Head of caudate nucleus (tissue), 42 donors: Measurements from ENCODE around the gene ACTN1.

Experiments
- DNase-seq, 42 donors: peaks; one replicate each; pipeline versions ENCODE4 v3.0.0 to v3.0.0-alpha.2; 2020 to 2021; ENCODE audit warnings: mixed read lengths in 7 of 42
- intact Hi-C: fragments of 100-400 bp; cut with DNase I; formaldehyde crosslinking; loops from one replicate; pipeline ENCODE4 v1.15.0; 2022

The ACTN1 gene

DNA sequence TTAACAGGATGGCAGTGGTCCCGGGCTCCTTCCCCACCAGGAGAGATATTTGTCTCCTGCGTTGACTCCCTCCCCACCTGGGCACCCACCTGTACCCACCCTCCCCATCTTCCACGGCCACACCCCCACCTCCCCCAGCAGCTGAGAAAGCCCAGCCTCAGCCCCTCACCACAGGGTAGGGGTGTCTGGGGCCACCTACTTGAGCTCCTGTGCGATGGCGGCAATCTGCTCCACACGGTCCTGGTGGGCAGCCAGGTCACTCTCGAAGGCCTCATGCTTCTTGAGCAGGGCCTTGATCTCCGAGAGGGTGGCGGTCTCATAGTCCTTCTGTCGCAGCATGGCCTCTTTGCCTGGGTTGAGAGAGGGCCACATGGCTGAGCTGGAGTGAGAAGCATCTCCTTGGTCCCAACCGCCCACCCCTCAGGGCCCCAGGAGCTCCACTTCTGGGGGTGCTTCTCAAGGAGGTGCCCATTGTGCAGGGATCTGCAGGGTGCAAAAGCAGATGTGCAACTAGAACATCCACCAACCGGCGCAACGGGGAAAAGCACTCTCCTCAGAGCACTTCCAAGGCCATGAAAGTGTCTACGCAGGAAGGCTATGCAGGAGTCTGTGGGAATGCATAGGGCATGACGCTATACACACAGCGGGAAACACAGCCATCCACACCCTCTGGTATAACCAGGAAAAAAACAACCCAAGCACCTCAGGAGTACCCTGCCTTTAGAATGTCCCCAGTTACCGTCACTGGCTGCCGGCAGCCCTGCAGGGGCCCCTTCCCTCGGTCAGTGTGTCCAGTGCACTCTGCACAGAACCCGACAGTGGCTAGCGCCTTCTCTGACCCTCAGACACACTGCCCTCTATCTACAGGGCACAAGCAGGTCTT, 93.6 kb downstream of the ACTN1 start:
- DNase-seq: no peak

DNA sequence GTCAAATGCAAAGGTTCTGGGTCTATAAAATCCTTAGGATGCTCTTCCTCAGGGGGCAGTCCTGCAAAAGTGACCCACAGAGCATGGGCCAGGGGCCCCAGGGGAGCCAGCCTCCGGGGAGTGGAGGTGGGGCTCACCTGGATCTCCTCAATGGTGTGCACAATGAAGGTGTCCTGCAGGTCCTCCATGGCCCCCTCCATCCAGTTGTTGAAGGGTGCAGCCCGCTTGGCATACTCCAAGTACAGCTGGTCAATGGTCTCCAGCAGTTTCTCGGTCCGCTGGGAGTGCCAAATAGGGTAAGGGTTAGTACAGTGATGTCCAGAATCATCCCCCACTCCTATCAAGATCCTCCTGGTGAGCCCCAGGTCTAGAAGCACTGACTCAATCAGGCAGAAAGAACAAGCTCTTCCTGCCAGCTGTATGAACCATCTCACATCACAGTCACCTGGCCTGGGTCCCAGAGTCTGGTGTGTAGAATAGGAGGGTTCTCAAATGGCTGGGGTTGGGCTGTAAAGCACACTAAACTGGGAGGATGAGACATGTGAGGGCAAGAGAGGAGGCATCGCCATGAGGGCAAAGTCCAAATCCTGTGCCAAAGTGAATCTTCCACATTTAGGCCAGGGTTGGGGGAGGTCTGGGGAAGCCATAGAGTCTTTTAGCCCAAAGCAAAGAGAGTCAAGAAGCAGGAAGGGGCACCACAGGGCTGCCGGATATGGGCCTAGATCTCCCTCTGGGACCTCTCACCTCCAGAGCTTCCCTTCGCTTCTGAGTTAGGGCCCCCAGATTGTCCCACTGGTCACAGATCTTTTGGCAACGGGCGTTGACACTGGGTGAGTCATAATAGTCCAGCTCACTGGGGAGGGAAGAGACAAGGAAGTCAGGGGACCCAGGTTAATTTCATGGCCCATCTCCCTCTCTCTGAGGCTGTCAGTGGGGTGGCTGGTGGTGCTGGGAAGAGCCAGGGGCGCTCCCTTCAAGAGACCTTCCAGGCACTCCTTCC, 94.8 kb downstream of the ACTN1 start:
- DNase-seq: no peak
- intact Hi-C loops: no loop called here

More for the DNA sequence above, 93.6 kb downstream of the ACTN1 start:
- intact Hi-C loops: no loop called here

DNA sequence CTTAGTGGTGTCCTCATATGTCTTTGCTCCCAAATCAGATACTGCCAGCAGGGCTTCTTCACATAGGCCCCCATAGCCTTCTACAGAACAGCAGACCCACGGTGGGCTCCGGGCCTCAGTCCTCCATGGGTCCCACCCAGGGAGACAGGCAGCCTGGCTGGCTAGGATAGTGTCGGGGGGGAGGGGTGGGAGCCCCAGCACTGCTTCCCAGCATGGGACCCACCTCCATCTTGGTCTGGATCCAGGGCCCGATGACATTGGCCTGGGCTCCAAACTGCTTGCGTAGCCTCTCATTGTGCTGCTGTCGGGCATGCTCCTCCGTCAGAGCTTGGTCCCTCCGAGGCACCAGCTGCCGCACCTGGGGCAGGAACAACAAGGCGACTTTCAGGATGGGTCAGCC, 96.9 kb downstream of the ACTN1 start:
- intact Hi-C loops: no loop called here
- DNase-seq: no peak

DNA sequence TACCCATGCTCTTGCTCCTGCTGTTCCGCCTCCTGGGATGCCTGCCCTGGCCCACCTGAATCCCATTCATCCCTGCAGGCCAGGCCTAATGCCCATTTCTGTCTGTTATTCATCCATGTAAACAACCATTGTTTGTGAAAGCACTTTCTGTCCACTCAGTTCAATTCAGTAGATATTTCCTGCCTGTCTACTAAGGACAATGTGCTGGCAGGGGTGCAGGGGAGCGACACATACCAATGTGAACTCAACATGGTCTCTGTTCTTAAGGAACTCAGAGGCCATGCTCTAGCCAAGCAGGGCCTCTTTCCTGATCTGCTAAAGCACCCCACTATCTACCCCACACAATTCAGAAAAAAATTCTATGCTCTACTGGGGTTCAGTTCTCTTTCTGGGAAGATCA, 97.7 kb downstream of the ACTN1 start:
- no peak for DNase-seq
- intact Hi-C loops: no loop called here

DNA sequence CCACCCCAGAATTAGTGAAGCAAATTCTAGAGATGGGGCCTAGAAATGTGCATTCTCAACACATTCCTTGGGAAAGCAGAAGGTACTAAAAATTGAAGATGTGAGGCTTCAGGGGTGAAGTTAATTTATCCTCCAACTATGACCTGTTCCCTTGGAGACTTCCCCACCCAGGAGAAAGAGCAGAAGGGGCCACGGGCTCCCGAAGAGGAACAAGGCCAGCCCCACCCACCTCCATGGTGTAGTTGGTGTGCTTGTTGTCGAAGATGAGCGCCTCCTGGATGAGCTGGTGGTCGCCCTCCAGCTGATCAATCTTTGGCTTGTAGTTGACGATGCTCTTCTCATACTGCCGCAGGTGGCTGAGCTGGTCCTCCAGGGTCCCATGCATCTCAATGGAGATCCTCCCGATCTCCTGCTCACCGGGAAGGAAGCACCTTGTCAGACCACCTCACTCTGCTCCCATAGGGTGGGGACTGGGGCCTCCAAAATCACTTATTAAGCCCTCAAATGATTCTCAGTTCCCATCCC, 98.5 kb downstream of the ACTN1 start:
- intact Hi-C loops: no loop called here
- DNase-seq: peak in 1 of 42 donors; percentile 0

DNA sequence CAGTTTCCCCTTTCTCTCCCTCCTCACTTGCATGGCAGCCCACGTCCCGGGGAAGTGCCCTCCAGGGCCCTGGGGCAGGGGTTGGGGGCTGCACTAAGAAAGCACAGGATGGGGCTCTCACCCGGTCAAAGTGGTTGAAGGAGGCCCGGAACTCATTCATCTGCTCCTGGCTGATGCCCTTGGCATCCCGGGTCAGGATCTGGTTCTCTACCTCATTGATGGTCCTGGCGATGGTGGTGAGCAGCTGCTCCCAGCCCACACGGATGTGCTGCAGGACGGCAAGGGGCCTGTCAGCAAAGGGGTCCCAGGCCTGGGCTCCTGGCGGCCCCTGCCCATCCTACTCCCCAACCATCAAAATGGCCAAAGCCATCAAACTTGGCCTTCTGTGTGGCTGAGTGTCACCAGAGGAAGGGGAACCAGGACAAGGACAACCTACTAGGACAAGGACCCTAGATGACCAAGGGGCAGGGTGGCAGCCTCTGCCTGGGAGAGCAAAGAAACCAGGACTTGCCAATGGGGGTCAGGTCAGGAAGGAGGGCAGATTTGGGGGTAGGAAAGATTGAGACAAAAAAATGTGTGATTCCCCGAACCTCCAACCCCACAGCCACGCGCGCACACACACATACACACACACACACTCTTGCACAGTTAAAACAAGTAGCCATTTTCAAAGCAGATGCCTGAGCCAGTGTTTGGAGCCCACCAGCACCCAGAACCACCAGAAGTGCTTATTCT, 99.1 kb downstream of the ACTN1 start:
- intact Hi-C loops: no loop called here
- DNase-seq: no peak

DNA sequence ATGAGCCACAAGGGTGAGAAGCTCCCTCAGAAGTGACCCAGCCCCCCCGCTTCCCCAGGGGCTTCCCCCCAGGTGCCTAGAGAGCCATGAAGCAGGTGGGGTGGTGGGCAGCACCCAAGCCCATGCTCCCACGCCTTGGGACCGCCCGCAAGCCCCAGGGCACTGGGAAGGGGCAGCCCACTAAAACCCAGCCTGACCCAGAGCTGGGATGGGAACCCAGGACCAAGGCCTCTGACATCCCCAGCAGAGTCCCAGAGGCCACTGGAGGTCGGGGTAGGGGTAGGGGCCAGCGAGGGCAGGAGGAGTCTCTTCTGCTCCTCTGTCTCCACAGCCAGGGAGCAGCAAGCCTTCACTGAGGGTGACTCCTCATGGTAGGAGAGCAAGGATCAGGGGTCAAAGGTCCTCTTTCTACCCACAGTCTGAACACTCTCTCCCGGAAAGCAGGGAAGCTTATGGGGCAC, 99.8 kb downstream of the ACTN1 start:
- intact Hi-C loops: no loop called here
- no peak for DNase-seq

DNA sequence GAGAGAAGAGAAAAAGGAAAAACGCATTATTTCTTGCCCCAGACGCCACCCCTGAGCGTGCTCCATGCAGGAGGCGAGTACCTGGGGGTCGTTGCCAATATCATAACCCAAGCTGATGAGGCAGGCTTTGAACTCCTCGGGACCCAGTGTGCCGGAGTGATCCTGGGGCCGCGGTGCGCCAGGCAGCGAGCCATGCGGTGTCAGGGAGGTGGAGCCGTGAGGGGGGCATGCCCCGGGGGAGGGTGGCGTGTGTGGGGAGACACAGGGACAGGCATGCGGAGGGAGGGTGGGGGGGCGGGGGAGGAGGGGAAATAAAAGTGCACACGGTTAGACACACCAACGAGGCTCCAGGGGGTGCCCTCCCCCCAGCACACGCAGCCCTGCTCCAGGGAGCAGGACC, 100.2 kb downstream of the ACTN1 start:
- intact Hi-C loops: no loop called here
- DNase-seq: peak in 5 of 42 donors; percentile 17 to 44 (median 35)

DNA sequence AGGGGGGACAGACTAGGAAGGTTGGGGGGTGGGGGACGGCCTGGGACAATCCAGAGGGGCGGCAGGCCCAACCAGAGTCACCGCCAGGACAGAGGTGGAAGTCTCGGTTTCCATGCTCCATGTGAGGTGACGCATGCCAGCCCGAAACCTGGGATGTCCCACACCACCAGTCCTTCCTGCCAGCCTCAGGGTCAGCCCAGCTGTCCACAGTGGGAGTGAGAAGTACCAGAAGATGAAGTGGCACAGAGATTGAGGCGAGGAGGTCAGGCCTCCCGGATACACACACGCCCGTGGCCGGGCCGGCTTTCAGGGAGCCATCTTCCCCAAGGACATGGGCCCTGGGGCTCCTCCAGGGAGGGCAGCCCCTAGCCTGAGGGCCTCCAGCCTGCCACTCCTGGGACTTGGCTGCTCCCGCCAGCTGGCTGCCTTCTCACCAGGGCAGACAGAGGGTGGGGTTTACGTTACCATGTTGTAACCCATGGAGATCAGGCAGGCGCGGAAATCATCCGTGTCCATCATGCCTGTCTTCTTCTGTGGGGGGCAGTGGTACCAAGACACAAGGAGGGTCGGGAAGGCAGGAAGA, 101.0 kb downstream of the ACTN1 start:
- peak in 1 of 42 donors; percentile 8 for DNase-seq
- intact Hi-C loops: no loop called here

DNA sequence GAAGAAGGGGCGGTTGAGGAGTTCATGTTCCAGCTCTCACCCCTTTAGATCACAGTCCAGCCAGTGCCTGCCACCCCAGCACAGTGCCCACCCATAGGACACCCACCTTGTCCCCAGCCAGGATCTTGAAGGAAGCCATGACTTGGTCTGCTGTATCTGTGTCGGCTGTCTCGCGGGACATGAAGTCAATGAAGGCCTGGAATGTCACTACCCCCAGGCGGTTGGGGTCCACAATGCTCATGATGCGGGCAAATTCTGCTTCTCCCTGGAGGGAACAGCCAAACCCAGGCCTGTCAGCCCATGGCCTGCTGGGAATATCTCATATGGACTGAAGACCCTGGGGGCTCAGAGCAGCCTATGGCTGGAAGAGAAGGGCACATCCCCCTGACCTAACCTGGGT, 102.1 kb downstream of the ACTN1 start:
- intact Hi-C loops: no loop called here
- peak in 1 of 42 donors; percentile 6 for DNase-seq

DNA sequence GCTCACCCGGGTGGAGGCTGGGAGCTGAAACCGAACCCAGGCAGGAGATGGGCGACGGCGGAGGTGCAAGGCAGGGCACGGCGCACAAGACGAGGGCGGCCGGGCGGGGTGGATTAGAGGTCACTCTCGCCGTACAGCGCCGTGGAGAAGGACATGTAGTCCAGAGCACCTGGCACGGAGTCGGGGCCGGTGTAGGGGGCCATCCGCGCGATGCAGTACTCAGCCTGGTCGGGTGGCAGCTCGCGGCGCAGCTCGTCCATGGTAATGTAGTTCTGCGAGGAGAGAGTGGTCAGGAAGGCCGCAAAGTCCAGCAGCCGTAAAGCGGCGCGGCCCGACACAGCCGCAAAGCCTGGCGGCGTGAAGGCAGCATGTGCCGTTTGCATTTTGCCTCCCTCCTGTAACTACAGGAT, 104.4 kb downstream of the ACTN1 start:
- DNase-seq: peak in 3 of 42 donors; percentile 16 to 50 (median 41)
- intact Hi-C loops: no loop called here

DNA sequence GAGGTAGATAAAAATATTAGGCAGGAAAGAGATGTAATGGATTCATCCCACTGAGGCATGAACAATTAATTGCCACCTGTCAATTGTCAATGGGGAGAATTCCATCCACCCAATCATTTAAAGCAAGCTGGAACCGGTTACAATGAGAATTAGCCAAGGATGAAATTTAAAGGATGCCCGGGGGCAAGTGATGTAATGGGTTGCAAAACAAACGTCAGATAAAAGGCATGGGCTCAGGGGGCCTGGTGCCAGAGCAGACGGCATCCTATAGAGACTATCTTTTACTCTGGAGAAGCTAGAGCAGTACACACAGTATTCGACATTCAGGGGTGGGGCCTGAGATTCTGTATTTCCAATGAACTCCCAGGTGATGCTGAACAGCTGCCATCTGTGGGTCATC, 105.7 kb downstream of the ACTN1 start:
- intact Hi-C loops: no loop called here
- DNase-seq: peak in 1 of 42 donors; percentile 4

DNA sequence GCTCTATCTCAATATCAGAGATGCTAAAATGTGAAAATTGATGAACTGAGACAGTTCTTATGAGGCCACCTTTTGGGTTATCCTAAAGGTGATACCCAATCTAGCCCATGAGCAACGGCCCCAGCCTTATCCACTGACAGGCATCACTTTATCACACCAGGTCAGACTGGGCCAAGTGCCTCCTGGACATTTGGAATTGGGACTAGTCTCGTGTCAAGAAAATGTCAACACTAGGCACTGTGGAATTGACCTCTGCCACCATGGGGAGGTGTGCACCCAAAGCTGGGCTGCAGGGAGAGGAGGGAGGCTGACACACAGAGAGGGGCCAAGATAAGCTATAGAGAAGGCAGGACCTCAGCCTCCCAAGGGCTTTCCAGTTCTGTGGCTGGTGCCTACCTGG, 107.7 kb downstream of the ACTN1 start:
- intact Hi-C loops: no loop called here
- DNase-seq: no peak

DNA sequence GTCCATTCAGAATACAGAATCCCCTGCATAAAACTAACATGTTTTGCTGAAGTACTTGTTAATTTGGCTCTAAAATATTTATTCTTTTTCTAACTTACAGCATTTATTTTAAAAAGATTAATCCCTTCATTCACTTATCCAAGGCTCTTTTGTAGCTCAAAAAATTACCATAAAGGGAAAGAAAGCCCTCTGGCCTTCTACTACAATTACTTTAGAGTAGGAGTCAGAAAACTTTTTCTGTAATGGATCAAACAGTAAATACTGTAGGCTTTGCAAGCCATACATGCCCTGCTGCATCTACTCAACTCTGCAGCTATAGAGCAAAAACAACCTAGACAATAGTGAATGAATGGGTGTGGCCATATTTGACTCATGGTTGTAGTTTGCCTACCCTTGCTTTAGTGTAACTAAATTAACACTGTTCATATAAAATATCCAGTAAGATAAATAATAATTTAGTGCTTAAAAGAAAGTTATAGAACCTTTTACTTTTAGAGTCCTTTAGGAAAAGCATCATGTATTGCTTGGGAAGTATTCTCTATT, 112.0 kb downstream of the ACTN1 start:
- DNase-seq: no peak
- intact Hi-C loops: no loop called here

DNA sequence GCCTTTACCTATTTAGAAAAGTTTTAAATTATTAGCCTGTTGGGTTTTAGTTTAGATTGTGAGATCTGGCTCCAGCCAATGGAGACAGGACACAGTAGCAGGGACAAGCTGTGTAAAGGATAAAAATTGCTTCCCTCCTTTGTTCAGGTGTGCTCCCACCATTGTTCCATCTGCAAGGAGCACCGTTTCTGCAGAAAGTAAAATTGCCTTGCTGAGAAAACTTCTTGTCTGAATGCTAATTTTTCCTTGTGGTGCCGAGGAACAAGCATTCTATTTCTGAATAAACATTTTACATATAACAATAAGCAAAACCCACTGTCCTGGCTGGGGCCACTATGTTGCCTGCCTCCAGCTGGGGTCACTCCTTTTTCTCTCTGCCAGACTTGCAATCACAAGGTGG, 113.6 kb downstream of the ACTN1 start:
- DNase-seq: no peak
- intact Hi-C loops: no loop called here

DNA sequence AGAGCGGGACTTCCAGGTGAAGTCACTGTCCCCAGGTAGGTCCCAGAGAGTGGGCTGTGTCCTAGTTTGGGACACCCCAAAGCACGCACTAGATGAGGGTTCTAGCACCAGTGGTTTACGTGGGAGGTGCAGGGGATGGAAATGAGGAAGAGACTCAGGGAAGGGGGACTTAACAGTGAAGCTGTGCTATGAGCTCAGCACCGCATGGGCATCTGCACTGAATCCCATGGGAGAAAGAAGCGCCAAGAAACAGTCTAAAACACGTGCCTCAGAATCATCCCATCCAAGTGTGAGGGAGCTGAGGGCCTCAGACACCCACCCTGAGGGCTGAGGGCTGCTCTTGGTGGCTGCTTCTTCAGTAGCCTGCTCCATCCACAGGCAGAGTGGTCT, 114.7 kb downstream of the ACTN1 start:
- intact Hi-C loops: no loop called here

DNA sequence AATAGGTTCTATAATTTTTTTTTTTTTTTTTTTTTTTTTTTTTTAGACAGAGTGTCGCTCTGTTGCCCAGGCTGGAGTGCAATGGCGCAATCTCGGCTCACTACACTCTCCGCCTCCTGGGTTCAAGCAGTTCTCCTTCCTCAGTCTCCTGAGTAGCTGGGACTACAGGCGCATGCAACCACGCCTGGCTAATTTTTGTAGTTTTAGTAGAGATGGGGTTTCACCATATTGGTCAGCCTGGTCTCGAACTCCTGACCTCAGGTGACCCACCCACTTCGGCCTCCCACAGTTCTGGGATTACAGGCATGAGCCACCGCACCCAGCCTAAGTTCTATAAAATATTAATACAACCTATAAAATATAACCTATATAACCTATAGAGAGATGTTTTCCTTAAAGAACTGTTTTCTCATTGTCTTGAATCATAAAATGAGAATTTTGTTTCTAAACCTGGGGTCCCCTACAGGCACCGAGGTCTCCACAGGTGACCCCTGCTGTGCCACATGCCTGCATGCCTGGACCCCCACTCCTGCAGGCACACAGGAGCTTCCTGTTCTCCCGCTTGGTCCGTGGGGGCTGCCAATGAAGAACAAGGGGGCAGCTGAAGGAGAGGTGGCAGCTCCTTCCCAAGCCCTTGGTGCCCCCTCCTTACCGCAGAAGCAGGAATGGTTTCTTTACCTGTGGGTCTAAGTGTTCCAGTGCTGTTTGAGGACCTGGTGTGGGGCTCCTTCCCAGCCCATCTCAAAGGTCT, 115.3 kb downstream of the ACTN1 start:
- DNase-seq: no peak
- intact Hi-C loops: no loop called here

More for the DNA sequence above, 114.7 kb downstream of the ACTN1 start:
- no peak for DNase-seq
